Panc1 (cell line): Measurements from ENCODE around the gene CTSK. TPM values are rescaled to one million over a fixed set of nuclear protein-coding genes. Genes with fewer than 3 reads are reported as not detected.
"Not testable (repeated sequence)": the region's sequence is repeated elsewhere in the genome, so short reads cannot be mapped to it uniquely, and the experiment has no call there.

Experiments used
- ATAC-seq: fragments of 200-7000 bp; cut with Tn5 transposase; 2 replicates; pipeline ENCODE4 v1.9.1; 2020; ENCODE audit warnings: mild to moderate bottlenecking, moderate library complexity
- BruUV-seq: library from RNA; stranded (reverse); fragments of 400-500 nt; replicated peaks from 2 replicates; lab custom pipeline; 2021; lab: Mats Ljungman, UMichigan
- CTCF ChIA-PET: fragments of 300-600 bp; sonication (Branson Sonifier 250); formaldehyde crosslinking; loops from one replicate; lab custom pipeline; 2022; ENCODE audit warnings: antibody characterized with exemption; lab: Charles Lee
- POLR2A ChIA-PET: fragments of 300-600 bp; sonication (Branson Sonifier 250); formaldehyde crosslinking; loops from one replicate; lab custom pipeline; 2022; ENCODE audit warnings: antibody characterized with exemption; lab: Charles Lee
- DNase-seq: peaks from one replicate; pipeline ENCODE4 v3.0.0-alpha.2; 2010; ENCODE audit warnings: low read depth, low spot score
- H3K27ac ChIP-seq: 2 replicates; pipeline ENCODE4 v1.5.1; 2011; ENCODE audit warnings: mild to moderate bottlenecking, low read length, inconsistent platforms
- H3K27me3 ChIP-seq: fragments of 200-500 bp; sonication (Bioruptor generic); 2 replicates; pipeline ENCODE4 v1.6.0; 2014; ENCODE audit warnings: low read length, inconsistent platforms; ENCODE audit not compliant: control insufficient read depth, insufficient read depth
- H3K36me3 ChIP-seq: fragments of 200-500 bp; sonication (Bioruptor generic); 2 replicates; pipeline ENCODE4 v1.5.1; 2014; ENCODE audit warnings: inconsistent platforms, mild to moderate bottlenecking, low read length, moderate library complexity; ENCODE audit not compliant: control insufficient read depth, insufficient read depth
- H3K4me1 ChIP-seq: 2 replicates; pipeline ENCODE4 v1.5.1; 2011; ENCODE audit warnings: inconsistent platforms, mild to moderate bottlenecking, low read length, moderate library complexity; ENCODE audit not compliant: control insufficient read depth, insufficient read depth
- H3K4me3 ChIP-seq, 2 experiments: 2 replicates each; pipeline ENCODE4 v1.5.1; 2011 to 2012; ENCODE audit warnings: low read depth in 2 of 2, low read length in 2 of 2, mild to moderate bottlenecking in 2 of 2, inconsistent platforms in 1 of 2, moderate library complexity in 1 of 2
- H3K9me3 ChIP-seq: fragments of 200-500 bp; sonication (Bioruptor generic); 2 replicates; pipeline ENCODE4 v1.5.1; 2014; ENCODE audit warnings: low read depth, mild to moderate bottlenecking, inconsistent platforms, low read length, moderate library complexity; ENCODE audit not compliant: control insufficient read depth, insufficient read depth
- CTCF ChIP-seq: fragments of 450-650 bp; IDR thresholded peaks from 2 replicates; pipeline ENCODE4 v1.5.1; 2017; ENCODE audit warnings: mild to moderate bottlenecking
- POLR2AphosphoS5 ChIP-seq: IDR thresholded peaks from 2 replicates; pipeline ENCODE4 v1.6.1; 2012; ENCODE audit warnings: mild to moderate bottlenecking, low read depth, low read length, moderate library complexity
- SIN3A ChIP-seq: IDR thresholded peaks from 2 replicates; pipeline ENCODE4 v1.6.1; 2012; ENCODE audit warnings: low read depth, mild to moderate bottlenecking, low read length, moderate library complexity, borderline replicate concordance; ENCODE audit not compliant: insufficient read depth
- TCF7L2 ChIP-seq: IDR thresholded peaks from 2 replicates; pipeline ENCODE4 v1.6.1; 2011; ENCODE audit warnings: mild to moderate bottlenecking, low read depth, low read length, inconsistent platforms
- in situ Hi-C: cut with HindIII; loops from 2 replicates; pipeline ENCODE4 v1.10.0; 2016; ENCODE audit warnings: low sequenced_read_pairs, low pct_unique_long_range_greater_than_20kb
- intact Hi-C: fragments of 100-400 bp; cut with micrococcal nuclease; formaldehyde crosslinking; loops from one replicate; pipeline ENCODE4 v1.10.0; 2022; ENCODE audit not compliant: unreplicated experiment
- total RNA-seq: library from RNA; stranded (reverse); gene quantifications from one replicate; pipeline ENCODE4 v1.2.1, GENCODE V29; 2021; ENCODE audit not compliant: unreplicated experiment
- TF ChIP-seq, protein P1 (sequence below), 2 experiments: IDR thresholded peaks; 2 replicates each; pipeline ENCODE4 v1.6.1; 2011 to 2012; ENCODE audit warnings: low read depth in 2 of 2, control low read depth in 1 of 2, low read length in 1 of 2, mild to moderate bottlenecking in 1 of 2, moderate library complexity in 1 of 2; ENCODE audit not compliant: insufficient read depth in 1 of 2

The CTSK gene
- total RNA-seq, 1 experiment from 2014 or later, result 4.4 TPM

DNA sequence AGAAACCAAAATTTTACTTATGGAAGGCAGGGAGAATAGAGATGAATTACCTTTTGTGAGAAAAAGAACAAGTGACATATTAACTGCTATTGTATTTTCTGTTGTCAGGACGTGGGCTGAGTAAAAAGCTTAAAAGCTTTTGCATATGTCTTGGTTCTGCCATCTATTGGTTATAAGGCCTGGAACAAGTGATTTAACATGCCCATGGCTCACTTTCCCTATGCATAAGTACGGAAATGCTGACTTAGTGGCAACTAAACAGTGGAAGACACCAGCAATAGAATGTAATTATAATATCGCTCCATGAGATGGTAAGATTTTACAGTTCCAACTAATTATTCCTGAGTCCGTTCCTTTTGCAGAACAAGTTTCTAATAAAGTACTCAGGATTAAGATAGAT, 35.7 kb downstream of the CTSK start:
- no peak for ATAC-seq
- Histone ChIP-seq H3K27ac (no peak overlapping the region), H3K9me3 (no peaks in the 10 kb centered on the region), H3K27me3 (no peaks in the 10 kb centered on the region), H3K36me3 (no peaks in the 10 kb centered on the region), H3K4me3 (no peak overlapping the region), H3K4me1 (no peaks in the 10 kb centered on the region)
- DNase-seq, result no peak
- ChIA-PET POLR2A (no interaction called here), CTCF (no interaction called here)
- TF ChIP-seq CTCF (no peak), TCF7L2 (no peak), SIN3A (no peak), POLR2AphosphoS5 (no peak)
- TF ChIP-seq, protein P1, sequence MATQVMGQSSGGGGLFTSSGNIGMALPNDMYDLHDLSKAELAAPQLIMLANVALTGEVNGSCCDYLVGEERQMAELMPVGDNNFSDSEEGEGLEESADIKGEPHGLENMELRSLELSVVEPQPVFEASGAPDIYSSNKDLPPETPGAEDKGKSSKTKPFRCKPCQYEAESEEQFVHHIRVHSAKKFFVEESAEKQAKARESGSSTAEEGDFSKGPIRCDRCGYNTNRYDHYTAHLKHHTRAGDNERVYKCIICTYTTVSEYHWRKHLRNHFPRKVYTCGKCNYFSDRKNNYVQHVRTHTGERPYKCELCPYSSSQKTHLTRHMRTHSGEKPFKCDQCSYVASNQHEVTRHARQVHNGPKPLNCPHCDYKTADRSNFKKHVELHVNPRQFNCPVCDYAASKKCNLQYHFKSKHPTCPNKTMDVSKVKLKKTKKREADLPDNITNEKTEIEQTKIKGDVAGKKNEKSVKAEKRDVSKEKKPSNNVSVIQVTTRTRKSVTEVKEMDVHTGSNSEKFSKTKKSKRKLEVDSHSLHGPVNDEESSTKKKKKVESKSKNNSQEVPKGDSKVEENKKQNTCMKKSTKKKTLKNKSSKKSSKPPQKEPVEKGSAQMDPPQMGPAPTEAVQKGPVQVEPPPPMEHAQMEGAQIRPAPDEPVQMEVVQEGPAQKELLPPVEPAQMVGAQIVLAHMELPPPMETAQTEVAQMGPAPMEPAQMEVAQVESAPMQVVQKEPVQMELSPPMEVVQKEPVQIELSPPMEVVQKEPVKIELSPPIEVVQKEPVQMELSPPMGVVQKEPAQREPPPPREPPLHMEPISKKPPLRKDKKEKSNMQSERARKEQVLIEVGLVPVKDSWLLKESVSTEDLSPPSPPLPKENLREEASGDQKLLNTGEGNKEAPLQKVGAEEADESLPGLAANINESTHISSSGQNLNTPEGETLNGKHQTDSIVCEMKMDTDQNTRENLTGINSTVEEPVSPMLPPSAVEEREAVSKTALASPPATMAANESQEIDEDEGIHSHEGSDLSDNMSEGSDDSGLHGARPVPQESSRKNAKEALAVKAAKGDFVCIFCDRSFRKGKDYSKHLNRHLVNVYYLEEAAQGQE (IDR thresholded peaks at IDR 0.05; ENCODE audit: insufficient read depth in 1 of 2, low read depth in 2 of 2, low read length in 1 of 2), result no peak
- intact Hi-C loops (no loop called here), in situ Hi-C loops (no loop called here)
- no TSS peak for BruUV-seq

- intact Hi-C loops, POLR2A ChIA-PET, H3K27me3 ChIP-seq, H3K4me1 ChIP-seq, H3K9me3 ChIP-seq, H3K4me3 ChIP-seq, BruUV-seq, DNase-seq, in situ Hi-C loops, H3K36me3 ChIP-seq, CTCF ChIA-PET, H3K27ac ChIP-seq, ATAC-seq: not testable (repeated sequence)
Measured at GRCh38 chr1:150767704-150768103, 40.4 kb downstream of the CTSK start.

GRCh38 chr1:150765977-150766301, 42.1 kb downstream of the CTSK start:
- DNase-seq, H3K4me1 ChIP-seq, H3K36me3 ChIP-seq, H3K27me3 ChIP-seq, H3K9me3 ChIP-seq, ATAC-seq, in situ Hi-C loops, CTCF ChIA-PET, BruUV-seq, intact Hi-C loops, H3K4me3 ChIP-seq, POLR2A ChIA-PET, H3K27ac ChIP-seq: not testable (repeated sequence)
